Activated T-helper 1 cell treated with anti-CD3 and anti-CD28 coated beads, Interleukin-12 subunit alpha, Interleukin-12 subunit beta, Interleukin-2, Interleukin-4 antibody, amounts not matched to agents 30 ng/mL and 10 ng/mL and 1 ng/mL, durations not matched to agents 14 hours and 24 hours and 36 hours (primary cell): ENCODE measurements around the gene WDR3. TPM values are rescaled to one million over a fixed set of nuclear protein-coding genes. Genes with fewer than 3 reads are reported as not detected.
"Not testable (repeated sequence)": the region's sequence is repeated elsewhere in the genome, so short reads cannot be mapped to it uniquely, and the experiment has no call there.

Source experiments
- DNase-seq: peaks from one replicate; pipeline ENCODE4 v3.0.0; 2021; ENCODE audit warnings: low spot score
- H3K27ac Mint-ChIP-seq: one replicate; pipeline ENCODE4 v1.8.0; 2021; ENCODE audit warnings: mild to moderate bottlenecking, mixed read lengths
- H3K27me3 Mint-ChIP-seq: one replicate; pipeline ENCODE4 v1.8.0; 2022; ENCODE audit warnings: mild to moderate bottlenecking, moderate library complexity, mixed read lengths; ENCODE audit not compliant: insufficient read depth
- H3K36me3 Mint-ChIP-seq: one replicate; pipeline ENCODE4 v1.8.0; 2021; ENCODE audit warnings: low read depth, mixed read lengths
- H3K4me1 Mint-ChIP-seq: one replicate; pipeline ENCODE4 v1.8.0; 2021; ENCODE audit warnings: low read depth, mixed read lengths
- H3K4me3 Mint-ChIP-seq: one replicate; pipeline ENCODE4 v1.8.0; 2021; ENCODE audit warnings: mild to moderate bottlenecking, moderate library complexity, mixed read lengths
- H3K9me3 Mint-ChIP-seq: one replicate; pipeline ENCODE4 v1.8.0; 2021; ENCODE audit warnings: mixed read lengths
- intact Hi-C: fragments of 100-400 bp; cut with micrococcal nuclease; formaldehyde crosslinking; loops from one replicate; pipeline ENCODE4 v1.15.1; 2024
- total RNA-seq: library from RNA; stranded (reverse); gene quantifications from 2 replicates; pipeline ENCODE4 v1.2.3, GENCODE V29; 2022

The WDR3 gene
- total RNA-seq, 1 donor from 2014 or later, result 72.8 TPM

DNA sequence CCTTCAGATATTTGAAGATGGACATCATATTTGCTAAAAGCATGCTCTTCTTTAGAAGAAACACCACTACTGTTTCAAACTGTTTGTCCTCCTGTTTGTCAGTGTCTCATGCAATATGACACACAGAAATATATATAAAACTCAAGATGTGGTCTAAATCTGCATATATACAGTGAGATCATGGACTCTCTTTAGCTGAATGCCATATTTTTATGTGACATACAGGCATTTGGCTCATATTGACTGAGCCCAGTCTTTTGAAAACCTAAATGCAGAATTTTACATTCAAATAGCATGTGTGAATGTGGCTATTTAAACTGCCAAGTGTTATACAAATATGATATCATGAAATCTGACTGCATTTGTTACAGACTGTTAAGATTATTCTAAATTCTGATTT, 18.5 kb upstream of the WDR3 start:
- intact Hi-C loops, result no loop called here
- H3K9me3 Mint-ChIP-seq, result peaks cover 10% of the 10 kb centered on the region
- no peaks in the 10 kb centered on the region for H3K27me3 Mint-ChIP-seq
- DNase-seq, result no peak
- H3K4me1 Mint-ChIP-seq, result peaks cover 6% of the 10 kb centered on the region
- H3K4me3 Mint-ChIP-seq, result no peak overlapping the region
- H3K36me3 Mint-ChIP-seq, result peaks cover 47% of the 10 kb centered on the region
- no peak overlapping the region for H3K27ac Mint-ChIP-seq

DNA sequence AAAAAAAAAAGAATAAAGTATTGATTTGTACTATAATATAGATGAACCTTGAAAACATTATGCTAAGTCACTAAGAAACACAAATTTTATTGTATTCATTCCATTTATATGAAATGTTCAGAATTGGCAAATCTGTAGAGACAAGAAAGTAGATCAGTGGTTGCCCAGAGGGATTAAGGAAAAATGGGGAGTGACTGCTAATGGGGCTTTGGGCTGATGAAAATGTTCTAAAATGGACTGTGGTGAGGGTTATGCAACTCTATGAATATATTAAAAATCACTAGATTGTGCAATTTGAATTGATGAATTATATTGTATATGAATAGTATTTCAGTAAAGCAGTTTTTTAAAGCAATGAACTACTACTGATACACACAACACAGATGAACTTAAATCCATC, 10.2 kb upstream of the WDR3 start:
- DNase-seq, result no peak
- H3K27ac Mint-ChIP-seq, result no peak overlapping the region
- peaks cover 26% of the 10 kb centered on the region for H3K36me3 Mint-ChIP-seq
- H3K4me3 Mint-ChIP-seq, result no peak overlapping the region
- H3K27me3 Mint-ChIP-seq, result no peaks in the 10 kb centered on the region
- H3K4me1 Mint-ChIP-seq, result peaks cover under 1% of the 10 kb centered on the region
- intact Hi-C loops, result no loop called here
- peaks cover 6% of the 10 kb centered on the region for H3K9me3 Mint-ChIP-seq

DNA sequence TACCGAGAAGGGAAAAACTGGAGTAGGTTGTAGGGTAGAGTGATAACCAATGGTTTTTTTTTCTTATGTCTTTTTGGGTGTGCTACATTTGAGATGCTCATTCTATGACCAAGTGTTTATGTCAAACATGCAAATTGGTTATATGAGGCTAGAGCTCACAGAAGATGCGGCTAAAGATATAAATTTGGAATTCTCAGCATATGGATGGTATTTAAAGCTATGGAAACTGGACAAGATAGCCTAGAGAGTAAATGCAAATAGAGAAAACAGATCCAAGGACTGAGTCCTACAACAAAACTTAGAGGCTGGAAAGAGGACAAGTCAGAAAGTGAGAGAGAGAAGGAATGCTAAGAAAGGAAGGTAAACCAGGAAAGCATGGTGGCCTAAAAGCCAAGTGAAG, 7.5 kb upstream of the WDR3 start:
- intact Hi-C loops, result no loop called here

DNA sequence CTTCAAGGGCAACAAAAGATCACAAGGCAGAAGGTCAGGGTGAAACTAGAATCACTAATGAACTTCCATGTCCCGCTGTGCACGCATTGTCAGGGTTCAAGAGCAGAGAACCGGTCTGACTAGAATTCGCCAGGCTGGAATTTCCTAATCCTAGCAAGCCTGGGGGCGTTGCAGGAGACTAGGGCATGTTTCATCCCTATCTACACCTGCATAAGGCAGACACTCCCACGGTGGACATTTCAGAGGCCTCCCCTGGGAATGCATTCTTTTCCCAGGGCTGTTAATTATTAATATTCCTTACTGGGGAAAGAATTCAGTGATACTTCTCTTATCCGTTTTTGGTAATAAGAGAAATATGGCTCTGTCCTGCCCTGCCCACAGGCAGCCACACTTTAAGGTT, 6.8 kb upstream of the WDR3 start:
- intact Hi-C loops, H3K9me3 Mint-ChIP-seq: not testable (repeated sequence)

More for the DNA sequence above, 7.5 kb upstream of the WDR3 start:
- Mint-ChIP-seq H3K4me1 (peaks cover 8% of the 10 kb centered on the region), H3K9me3 (no peaks in the 10 kb centered on the region), H3K36me3 (peaks cover 7% of the 10 kb centered on the region), H3K27me3 (no peaks in the 10 kb centered on the region), H3K4me3 (no peak overlapping the region), H3K27ac (no peak overlapping the region)
- no peak for DNase-seq

DNA sequence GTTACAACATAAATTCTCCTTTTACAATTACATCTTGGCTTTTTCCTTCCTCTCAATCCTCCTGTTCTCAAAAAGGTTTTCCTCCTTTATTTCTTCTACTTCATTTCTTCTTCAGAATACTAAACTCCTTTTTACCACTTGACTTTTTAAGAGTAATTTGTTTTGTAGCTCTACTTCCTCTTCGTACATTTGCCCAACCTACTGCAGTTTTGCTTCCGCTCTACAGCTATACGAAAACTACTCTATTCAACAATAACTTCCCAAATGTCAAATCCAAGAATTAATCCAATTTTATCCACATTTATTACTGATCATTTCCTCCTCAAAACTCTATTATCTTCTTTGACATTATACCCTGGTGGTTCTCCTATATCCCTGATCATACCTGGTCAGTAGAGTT, 3.6 kb upstream of the WDR3 start:
- H3K27me3 Mint-ChIP-seq, result no peaks in the 10 kb centered on the region

More for the DNA sequence above, 6.8 kb upstream of the WDR3 start:
- not testable (repeated sequence) for H3K4me1 Mint-ChIP-seq, H3K4me3 Mint-ChIP-seq, DNase-seq, H3K36me3 Mint-ChIP-seq, H3K27me3 Mint-ChIP-seq, H3K27ac Mint-ChIP-seq

DNA sequence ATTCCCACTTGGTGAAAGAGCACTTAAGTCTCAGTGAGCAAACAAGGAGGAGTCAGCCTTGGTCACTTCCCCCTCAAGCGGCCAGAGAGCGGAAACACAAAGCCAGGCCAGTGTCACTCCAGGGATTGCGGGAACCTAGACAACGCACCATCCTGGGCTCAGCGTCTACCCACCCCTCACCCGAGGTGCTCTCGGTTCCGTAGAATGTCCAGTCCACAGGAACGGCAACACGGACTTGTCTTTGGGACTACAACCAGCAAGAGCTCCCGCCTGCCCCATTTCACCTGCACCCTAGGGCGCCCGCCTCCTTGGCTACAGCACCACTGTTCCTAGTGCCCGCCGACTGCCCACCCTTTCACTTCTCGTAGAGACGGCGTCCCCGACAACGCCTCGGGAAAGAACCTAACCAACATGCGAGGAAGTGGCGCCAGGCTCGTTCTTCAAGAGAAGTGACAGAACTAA, 627 bp upstream of the WDR3 start:
- peak; percentile 45 for DNase-seq
- intact Hi-C loops, result loop anchor here (1.0 kb wide), 5 partner anchors 34 to 869 kb away; partner anchors contain the start of genes MAN1A2 and TTF2
- H3K36me3 Mint-ChIP-seq, result peaks cover 21% of the 10 kb centered on the region
- H3K4me1 Mint-ChIP-seq, result peaks cover 44% of the 10 kb centered on the region
- peak overlapping the region; percentile 96 for H3K4me3 Mint-ChIP-seq
- peak overlapping the region; percentile 89 for H3K27ac Mint-ChIP-seq
- no peaks in the 10 kb centered on the region for H3K9me3 Mint-ChIP-seq
- H3K27me3 Mint-ChIP-seq, result no peaks in the 10 kb centered on the region

More for the DNA sequence above, 3.6 kb upstream of the WDR3 start:
- Mint-ChIP-seq H3K9me3 (no peaks in the 10 kb centered on the region), H3K4me3 (no peak overlapping the region), H3K4me1 (peaks cover 25% of the 10 kb centered on the region), H3K36me3 (peaks cover 11% of the 10 kb centered on the region), H3K27ac (no peak overlapping the region)
- DNase-seq, result no peak
- intact Hi-C loops, result no loop called here

DNA sequence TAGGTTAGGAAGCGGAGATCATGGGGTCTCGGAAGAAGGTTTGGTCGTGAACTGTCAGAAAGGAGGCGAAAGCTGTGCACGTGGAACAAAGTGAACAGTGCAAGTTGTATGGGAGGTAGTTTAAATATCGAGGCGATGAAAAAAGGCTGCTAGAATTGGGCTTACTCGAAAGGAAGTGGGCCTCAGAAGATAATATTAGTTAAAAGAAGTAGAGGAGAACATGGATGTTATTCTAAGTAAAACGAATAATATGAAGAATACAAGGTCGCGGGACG, 571 bp downstream of the WDR3 start:
- Mint-ChIP-seq H3K9me3 (no peaks in the 10 kb centered on the region), H3K4me1 (peaks cover 50% of the 10 kb centered on the region), H3K27me3 (no peaks in the 10 kb centered on the region), H3K36me3 (peaks cover 27% of the 10 kb centered on the region), H3K4me3 (peak overlapping the region; percentile 96), H3K27ac (peak overlapping the region; percentile 89)
- intact Hi-C loops, result no loop called here
- no peak for DNase-seq

DNA sequence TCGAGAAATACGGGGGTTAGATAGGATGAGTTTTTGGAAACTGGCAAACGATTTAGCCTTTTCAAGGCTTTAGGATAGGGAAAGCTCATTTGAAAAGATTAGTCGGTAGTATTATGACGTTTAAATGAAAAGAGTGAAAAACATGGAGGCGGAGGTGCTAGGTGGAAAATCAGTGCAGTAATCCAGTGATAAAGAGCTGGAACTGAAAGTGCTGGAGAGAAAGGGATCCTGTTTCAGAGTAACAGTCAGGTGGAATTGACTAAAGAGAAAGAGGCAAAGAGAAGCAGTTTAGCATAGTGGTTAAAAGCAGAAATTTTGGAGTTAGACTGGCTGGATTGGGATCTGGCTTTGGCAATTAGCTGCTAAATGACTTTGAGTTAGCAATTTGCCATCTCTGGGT, 945 bp downstream of the WDR3 start:
- intact Hi-C loops, result no loop called here
- Mint-ChIP-seq H3K4me3 (peak overlapping the region; percentile 96), H3K9me3 (no peaks in the 10 kb centered on the region), H3K4me1 (peaks cover 50% of the 10 kb centered on the region), H3K36me3 (peaks cover 27% of the 10 kb centered on the region), H3K27me3 (no peaks in the 10 kb centered on the region), H3K27ac (peak overlapping the region; percentile 89)
- DNase-seq, result no peak

DNA sequence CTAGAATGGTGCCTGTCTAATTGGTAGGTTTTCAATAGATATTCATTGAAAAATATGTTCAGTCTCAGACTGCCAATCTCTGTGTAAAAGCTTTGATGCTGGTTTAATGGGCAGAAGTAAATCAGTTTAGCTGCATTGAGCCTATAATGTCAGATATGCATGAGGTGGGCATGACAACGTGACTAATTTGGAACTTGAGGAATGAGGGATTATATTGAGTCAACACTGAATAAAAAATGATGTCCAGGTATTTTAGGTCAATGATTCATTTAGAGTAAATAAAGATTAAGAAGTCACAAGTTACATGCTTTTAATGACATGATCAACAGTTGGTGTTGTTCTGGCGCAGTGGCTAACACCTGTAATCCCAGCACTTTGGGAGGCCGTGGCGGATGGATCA, 3.0 kb downstream of the WDR3 start:
- DNase-seq, result no peak
- Mint-ChIP-seq H3K36me3 (peaks cover 35% of the 10 kb centered on the region), H3K9me3 (no peaks in the 10 kb centered on the region), H3K27me3 (no peaks in the 10 kb centered on the region), H3K4me1 (peaks cover 41% of the 10 kb centered on the region), H3K27ac (no peak overlapping the region), H3K4me3 (no peak overlapping the region)
- intact Hi-C loops, result no loop called here

DNA sequence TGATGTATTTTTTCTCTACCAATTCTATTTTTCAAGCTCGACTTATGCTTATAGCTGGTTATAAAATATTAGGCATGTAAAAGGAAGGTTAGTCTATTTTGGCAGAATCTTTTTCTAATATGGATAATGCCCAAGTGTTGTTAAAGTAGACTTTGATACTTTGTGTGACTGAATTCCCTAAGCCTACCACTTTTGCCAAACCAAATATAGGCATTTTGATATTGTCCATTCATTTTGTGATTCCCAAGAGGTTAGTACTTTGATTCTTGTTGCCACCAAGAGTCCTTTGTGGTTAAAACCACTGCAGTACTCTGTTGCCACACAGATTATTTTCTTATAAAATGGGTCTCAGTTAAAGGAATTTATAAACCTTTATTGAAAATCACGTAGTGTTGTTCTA, 4.2 kb downstream of the WDR3 start:
- H3K9me3 Mint-ChIP-seq, result no peaks in the 10 kb centered on the region
- no peak overlapping the region for H3K27ac Mint-ChIP-seq
- no peak for DNase-seq
- no peak overlapping the region for H3K4me3 Mint-ChIP-seq
- no peaks in the 10 kb centered on the region for H3K27me3 Mint-ChIP-seq
- intact Hi-C loops, result no loop called here
- H3K36me3 Mint-ChIP-seq, result peaks cover 45% of the 10 kb centered on the region
- peaks cover 35% of the 10 kb centered on the region for H3K4me1 Mint-ChIP-seq

DNA sequence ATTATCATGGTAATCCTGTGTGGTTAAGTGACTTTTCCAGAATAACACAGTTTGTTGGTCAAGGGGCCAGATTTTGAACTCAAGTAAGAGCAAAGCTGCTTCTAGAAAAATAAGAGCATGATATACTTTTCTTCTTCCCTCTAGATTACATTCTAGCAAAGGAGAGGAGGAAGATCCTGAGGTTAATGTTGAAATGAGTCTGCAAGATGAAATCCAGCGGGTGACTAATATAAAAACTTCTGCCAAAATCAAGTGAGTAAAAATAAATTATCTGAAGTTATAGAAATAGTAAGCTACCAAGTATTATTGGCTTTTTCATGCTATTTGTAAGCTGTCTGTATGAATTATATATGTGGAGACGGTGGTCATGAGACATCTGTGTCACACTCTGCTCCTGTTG, 12.8 kb downstream of the WDR3 start:
- intact Hi-C loops, result no loop called here
- H3K4me1 Mint-ChIP-seq, result peaks cover 6% of the 10 kb centered on the region
- no peaks in the 10 kb centered on the region for H3K9me3 Mint-ChIP-seq
- H3K27ac Mint-ChIP-seq, result no peak overlapping the region
- no peaks in the 10 kb centered on the region for H3K27me3 Mint-ChIP-seq
- DNase-seq, result no peak
- no peak overlapping the region for H3K4me3 Mint-ChIP-seq
- H3K36me3 Mint-ChIP-seq, result peaks cover 70% of the 10 kb centered on the region

DNA sequence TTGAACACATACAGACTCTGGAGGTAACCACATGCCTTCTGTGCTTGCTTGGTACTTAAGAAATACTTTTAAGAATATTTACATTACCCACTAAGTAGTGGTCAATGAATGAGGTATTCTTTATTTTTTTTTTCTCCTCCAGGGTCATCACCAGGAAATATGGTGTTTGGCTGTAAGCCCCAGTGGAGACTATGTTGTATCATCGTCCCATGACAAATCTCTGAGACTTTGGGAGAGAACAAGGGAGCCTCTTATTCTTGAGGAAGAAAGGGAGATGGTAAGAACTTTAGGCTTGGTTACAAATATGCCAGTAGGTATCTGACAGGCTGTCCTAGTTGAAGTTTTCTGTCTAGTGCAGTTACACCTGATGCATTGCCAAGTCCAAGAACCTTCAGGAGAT, 22.8 kb downstream of the WDR3 start:
- intact Hi-C loops, result no loop called here
- no peak for DNase-seq
- no peak overlapping the region for H3K27ac Mint-ChIP-seq
- peaks cover 55% of the 10 kb centered on the region for H3K36me3 Mint-ChIP-seq
- no peaks in the 10 kb centered on the region for H3K9me3 Mint-ChIP-seq
- H3K4me1 Mint-ChIP-seq, result no peaks in the 10 kb centered on the region
- H3K27me3 Mint-ChIP-seq, result no peaks in the 10 kb centered on the region
- no peak overlapping the region for H3K4me3 Mint-ChIP-seq

DNA sequence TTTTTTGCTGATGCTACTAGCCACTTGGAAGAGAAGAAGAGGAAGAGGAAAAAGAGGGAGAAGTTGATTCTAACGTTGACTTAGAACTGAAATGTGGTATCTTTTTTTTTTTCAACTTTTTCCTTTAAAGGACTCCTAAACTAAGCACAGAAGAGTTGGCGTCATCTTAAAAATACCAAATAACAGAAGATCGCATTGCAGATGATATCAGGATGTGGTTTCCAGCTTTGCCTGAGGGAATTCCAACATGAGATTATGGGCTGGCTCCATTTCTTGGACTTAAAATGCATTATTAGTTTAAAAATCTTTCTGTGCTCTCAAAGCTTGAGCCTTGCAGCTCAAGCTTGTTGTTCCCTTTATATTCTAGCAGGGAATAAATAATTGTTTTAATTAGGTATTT, 29.8 kb downstream of the WDR3 start:
- intact Hi-C loops, result no loop called here
- DNase-seq, result no peak
- H3K27me3 Mint-ChIP-seq, result no peaks in the 10 kb centered on the region

DNA sequence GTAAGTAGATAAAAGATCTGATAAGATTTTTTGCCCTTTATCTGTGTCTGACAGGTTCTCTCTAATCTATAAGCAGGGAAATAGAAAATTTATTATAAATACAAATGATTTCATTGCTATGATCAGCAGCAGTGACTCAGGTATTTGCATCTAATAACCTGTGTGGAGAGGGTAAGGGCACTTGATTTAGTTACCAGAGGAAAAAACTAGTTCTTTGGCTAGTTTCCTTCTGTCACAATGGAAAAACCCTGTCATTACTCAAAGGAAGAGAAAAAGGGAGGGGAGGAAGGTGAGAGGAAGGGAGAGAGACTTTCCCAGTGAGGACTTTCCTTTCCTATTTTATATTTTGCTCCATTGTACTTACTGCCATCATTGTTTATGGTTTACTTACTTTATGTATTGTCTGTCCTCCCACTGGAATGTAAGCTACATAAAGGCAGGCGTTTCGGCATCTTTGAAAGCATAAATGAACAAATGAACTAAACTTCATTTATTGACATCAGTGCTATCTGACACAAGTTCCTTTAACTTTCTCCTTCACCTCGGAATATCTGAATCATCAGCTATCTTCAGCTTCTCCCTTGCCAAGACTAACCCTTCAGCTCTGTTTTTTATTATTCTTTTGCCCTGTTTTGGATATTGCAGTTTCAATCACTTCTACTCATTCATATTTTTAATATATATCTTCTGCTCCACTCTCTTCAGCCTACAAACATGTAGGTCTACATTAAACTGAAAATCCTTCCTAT, 34.9 kb downstream of the WDR3 start:
- H3K27ac Mint-ChIP-seq, result peak overlapping the region; percentile 52
- peaks cover 14% of the 10 kb centered on the region for H3K36me3 Mint-ChIP-seq
- H3K4me1 Mint-ChIP-seq, result peaks cover 13% of the 10 kb centered on the region
- intact Hi-C loops, result no loop called here
- no peaks in the 10 kb centered on the region for H3K9me3 Mint-ChIP-seq
- H3K4me3 Mint-ChIP-seq, result no peak overlapping the region
- no peak for DNase-seq
- no peaks in the 10 kb centered on the region for H3K27me3 Mint-ChIP-seq

More for the DNA sequence above, 29.8 kb downstream of the WDR3 start:
- H3K4me3 Mint-ChIP-seq, result no peak overlapping the region
- H3K9me3 Mint-ChIP-seq, result no peaks in the 10 kb centered on the region
- H3K27ac Mint-ChIP-seq, result no peak overlapping the region
- peaks cover 44% of the 10 kb centered on the region for H3K36me3 Mint-ChIP-seq
- H3K4me1 Mint-ChIP-seq, result peaks cover 6% of the 10 kb centered on the region
